H9 (cell line): ENCODE results near the gene AAMP. TPM values are rescaled to one million over a fixed set of nuclear protein-coding genes. Genes with fewer than 3 reads are reported as not detected.

Experiments used
- DNase-seq: peaks from one replicate; pipeline ENCODE4 v3.0.0-alpha.2; 2017
- H2AFZ ChIP-seq: one replicate; pipeline ENCODE4 v1.6.1; 2013; ENCODE audit warnings: mild to moderate bottlenecking, low read length, control low read depth, moderate library complexity
- H2AK5ac ChIP-seq: 2 replicates; pipeline ENCODE4 v1.6.1; 2013; ENCODE audit warnings: low read length, control low read depth, mixed read lengths; ENCODE audit not compliant: insufficient read length
- H2BK120ac ChIP-seq: one replicate; pipeline ENCODE4 v1.6.1; 2013; ENCODE audit warnings: low read depth, mild to moderate bottlenecking, low read length, control low read depth, inconsistent platforms; ENCODE audit not compliant: poor library complexity, severe bottlenecking
- H2BK12ac ChIP-seq: 2 replicates; pipeline ENCODE4 v1.6.1; 2013; ENCODE audit warnings: low read length, control low read depth, mixed read lengths, low read depth; ENCODE audit not compliant: insufficient read length
- H2BK15ac ChIP-seq: 2 replicates; pipeline ENCODE4 v1.6.1; 2013; ENCODE audit warnings: low read depth, low read length, control low read depth
- H2BK20ac ChIP-seq: one replicate; pipeline ENCODE4 v1.6.1; 2013; ENCODE audit warnings: low read depth, mild to moderate bottlenecking, low read length, control low read depth, inconsistent platforms; ENCODE audit not compliant: poor library complexity, severe bottlenecking
- H2BK5ac ChIP-seq: 2 replicates; pipeline ENCODE4 v1.6.1; 2013; ENCODE audit warnings: low read length, control low read depth, mixed read lengths; ENCODE audit not compliant: insufficient read length
- H3K14ac ChIP-seq: 2 replicates; pipeline ENCODE4 v1.6.1; 2013; ENCODE audit warnings: low read length, control low read depth; ENCODE audit not compliant: insufficient read depth
- H3K18ac ChIP-seq: 2 replicates; pipeline ENCODE4 v1.6.1; 2013; ENCODE audit warnings: low read depth, mild to moderate bottlenecking, mixed read lengths, low read length, control low read depth; ENCODE audit not compliant: insufficient read length
- H3K23ac ChIP-seq: 2 replicates; pipeline ENCODE4 v1.6.1; 2013; ENCODE audit warnings: low read length, control low read depth, mixed read lengths, low read depth; ENCODE audit not compliant: insufficient read length
- H3K23me2 ChIP-seq: 2 replicates; pipeline ENCODE4 v1.6.1; 2013; ENCODE audit warnings: low read depth, mild to moderate bottlenecking, mixed read lengths, low read length, control low read depth; ENCODE audit not compliant: insufficient read length, poor library complexity, severe bottlenecking
- H3K27ac ChIP-seq: 2 replicates; pipeline ENCODE4 v1.5.1; 2013; ENCODE audit warnings: low read length, control low read depth, mixed read lengths, low read depth; ENCODE audit not compliant: insufficient read length
- H3K27me3 ChIP-seq: 2 replicates; pipeline ENCODE4 v1.6.1; 2013; ENCODE audit warnings: low read length, control low read depth, inconsistent platforms; ENCODE audit not compliant: insufficient read depth
- H3K4ac ChIP-seq: 2 replicates; pipeline ENCODE4 v1.6.1; 2013; ENCODE audit warnings: low read depth, mild to moderate bottlenecking, control low read depth, inconsistent platforms, low read length, moderate library complexity
- H3K4me1 ChIP-seq: 2 replicates; pipeline ENCODE4 v1.6.1; 2013; ENCODE audit warnings: low read length, control low read depth, inconsistent platforms; ENCODE audit not compliant: insufficient read depth
- H3K4me2 ChIP-seq: 2 replicates; pipeline ENCODE4 v1.6.1; 2013; ENCODE audit warnings: low read length, control low read depth, mixed read lengths; ENCODE audit not compliant: insufficient read length, insufficient read depth
- H3K56ac ChIP-seq: 2 replicates; pipeline ENCODE4 v1.6.1; 2013; ENCODE audit warnings: low read depth, mild to moderate bottlenecking, mixed read lengths, low read length, control low read depth; ENCODE audit not compliant: insufficient read length
- H3K79me1 ChIP-seq: 2 replicates; pipeline ENCODE4 v1.6.1; 2013; ENCODE audit warnings: low read depth, mild to moderate bottlenecking, moderate library complexity, low read length, control low read depth, inconsistent platforms; ENCODE audit not compliant: insufficient read depth, poor library complexity, severe bottlenecking
- H3K79me2 ChIP-seq: 2 replicates; pipeline ENCODE4 v1.6.1; 2013; ENCODE audit warnings: low read length, control low read depth, inconsistent platforms; ENCODE audit not compliant: insufficient read depth
- H3K9ac ChIP-seq: 2 replicates; pipeline ENCODE4 v1.6.1; 2013; ENCODE audit warnings: low read length, control low read depth, mixed read lengths; ENCODE audit not compliant: insufficient read length; ENCODE audit errors: extremely low read depth
- H3K9me3 ChIP-seq: one replicate; pipeline ENCODE4 v1.6.1; 2013; ENCODE audit warnings: low read depth, low read length, inconsistent platforms; ENCODE audit not compliant: control insufficient read depth
- H3T11ph ChIP-seq: one replicate; pipeline ENCODE4 v1.6.1; 2013; ENCODE audit warnings: mild to moderate bottlenecking, low read length, control low read depth, inconsistent platforms
- H4K20me1 ChIP-seq: one replicate; pipeline ENCODE4 v1.6.1; 2013; ENCODE audit not compliant: control insufficient read depth, insufficient read length, insufficient read depth
- H4K5ac ChIP-seq: 2 replicates; pipeline ENCODE4 v1.6.1; 2013; ENCODE audit warnings: low read depth, mild to moderate bottlenecking, mixed read lengths, low read length, control low read depth; ENCODE audit not compliant: insufficient read length
- H4K8ac ChIP-seq: replicated peaks from 2 replicates; pipeline ENCODE4 v1.6.1; 2013; ENCODE audit warnings: low read length, control low read depth, mixed read lengths, low read depth; ENCODE audit not compliant: insufficient read length
- H4K91ac ChIP-seq: 2 replicates; pipeline ENCODE4 v1.6.1; 2013; ENCODE audit warnings: low read depth, mild to moderate bottlenecking, moderate library complexity, mixed read lengths, low read length, control low read depth; ENCODE audit not compliant: insufficient read length
- H3K27ac Mint-ChIP-seq, 3 experiments: 2 replicates in 2 of 3; 3 replicates in 1 of 3; pipeline ENCODE4 v1.8.0; 2020 to 2021; ENCODE audit warnings: mixed read lengths in 3 of 3, mild to moderate bottlenecking in 1 of 3, moderate library complexity in 1 of 3
- H3K27me3 Mint-ChIP-seq: 2 replicates; pipeline ENCODE4 v1.8.0; 2021; ENCODE audit warnings: low read depth, mild to moderate bottlenecking, moderate library complexity, mixed read lengths
- H3K36me3 Mint-ChIP-seq, 3 experiments: 2 replicates in 2 of 3; 3 replicates in 1 of 3; pipeline ENCODE4 v1.8.0; 2020 to 2021; ENCODE audit warnings: low read depth in 3 of 3, mixed read lengths in 3 of 3; ENCODE audit not compliant: insufficient read depth in 1 of 3
- H3K4me1 Mint-ChIP-seq, 2 experiments: 2 replicates each; pipeline ENCODE4 v1.8.0; 2020; ENCODE audit warnings: mixed read lengths in 2 of 2
- H3K4me3 Mint-ChIP-seq, 2 experiments: 2 replicates in 1 of 2; 3 replicates in 1 of 2; pipeline ENCODE4 v1.8.0; 2020 to 2021; ENCODE audit warnings: mild to moderate bottlenecking in 2 of 2, mixed read lengths in 2 of 2, moderate library complexity in 1 of 2
- H3K9me3 Mint-ChIP-seq, 2 experiments: 2 replicates in 1 of 2; 3 replicates in 1 of 2; pipeline ENCODE4 v1.8.0; 2020; ENCODE audit warnings: mild to moderate bottlenecking in 2 of 2, mixed read lengths in 2 of 2, moderate library complexity in 1 of 2
- WGBS: extraction: QIAGEN DNeasy Blood & Tissue Kit; methylation state at CpG from one replicate; pipeline ENCODE4 v1.1.7; 2013; ENCODE audit warnings: missing lambda C conversion rate, low lambda C conversion rate, mixed read lengths; ENCODE audit not compliant: insufficient read length; ENCODE audit errors: extremely low coverage; 5-methylcytosine and 5-hydroxymethylcytosine counted together
- total RNA-seq: library from RNA; stranded (reverse); gene quantifications from 2 replicates; pipeline ENCODE4 v1.2.1, GENCODE V29; 2021
- TF ChIP-seq, protein P1 (sequence below): fragments of 200-600 bp; sonication (generic); conservative IDR thresholded peaks from 3 replicates; pipeline ENCODE4 v1.8.0; 2021; ENCODE audit warnings: antibody characterized with exemption, mild to moderate bottlenecking

The AAMP gene
- total RNA-seq, 1 experiment from 2014 or later, result 103 TPM

DNA sequence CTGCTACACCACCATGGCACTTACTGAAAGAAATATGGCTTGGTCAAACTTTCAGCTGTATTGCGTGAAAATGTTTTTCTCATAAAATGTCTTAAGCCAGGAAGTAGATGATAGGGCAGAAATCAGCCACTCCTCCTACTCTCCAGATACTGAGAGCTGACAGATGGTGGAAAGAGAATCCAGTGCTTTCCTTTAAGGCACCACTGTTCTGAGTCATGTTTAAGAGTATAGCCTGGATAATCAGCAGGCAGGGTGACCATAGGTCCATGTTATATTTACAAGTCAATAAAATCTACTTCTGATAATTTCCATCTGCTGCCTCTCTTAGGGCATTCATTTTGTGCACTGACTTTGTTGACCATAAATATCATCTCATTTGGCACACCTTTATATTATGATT, 31.1 kb downstream of the AAMP start:
- H3K4me1 Mint-ChIP-seq, result no peaks in the 10 kb centered on the region
- no peaks in the 10 kb centered on the region for H4K20me1 ChIP-seq
- H3K4ac ChIP-seq, result no peak overlapping the region
- no peaks in the 10 kb centered on the region for H3K79me1 ChIP-seq
- WGBS, result no CpG with 5 or more reads among the region's 1 CpG
- TF ChIP-seq, protein P1, sequence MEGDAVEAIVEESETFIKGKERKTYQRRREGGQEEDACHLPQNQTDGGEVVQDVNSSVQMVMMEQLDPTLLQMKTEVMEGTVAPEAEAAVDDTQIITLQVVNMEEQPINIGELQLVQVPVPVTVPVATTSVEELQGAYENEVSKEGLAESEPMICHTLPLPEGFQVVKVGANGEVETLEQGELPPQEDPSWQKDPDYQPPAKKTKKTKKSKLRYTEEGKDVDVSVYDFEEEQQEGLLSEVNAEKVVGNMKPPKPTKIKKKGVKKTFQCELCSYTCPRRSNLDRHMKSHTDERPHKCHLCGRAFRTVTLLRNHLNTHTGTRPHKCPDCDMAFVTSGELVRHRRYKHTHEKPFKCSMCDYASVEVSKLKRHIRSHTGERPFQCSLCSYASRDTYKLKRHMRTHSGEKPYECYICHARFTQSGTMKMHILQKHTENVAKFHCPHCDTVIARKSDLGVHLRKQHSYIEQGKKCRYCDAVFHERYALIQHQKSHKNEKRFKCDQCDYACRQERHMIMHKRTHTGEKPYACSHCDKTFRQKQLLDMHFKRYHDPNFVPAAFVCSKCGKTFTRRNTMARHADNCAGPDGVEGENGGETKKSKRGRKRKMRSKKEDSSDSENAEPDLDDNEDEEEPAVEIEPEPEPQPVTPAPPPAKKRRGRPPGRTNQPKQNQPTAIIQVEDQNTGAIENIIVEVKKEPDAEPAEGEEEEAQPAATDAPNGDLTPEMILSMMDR, result no peak
- no peak overlapping the region for H3K4me2 ChIP-seq
- H3K4me1 ChIP-seq, result no peaks in the 10 kb centered on the region
- no peak overlapping the region for H3K23ac ChIP-seq
- H2BK15ac ChIP-seq, result no peak overlapping the region
- H4K5ac ChIP-seq, result no peak overlapping the region
- DNase-seq, result no peak
- peaks cover 34 to 92% (median 69%) of the 10 kb centered on the region in 3 experiments; a peak in 6 of 7 replicates for H3K36me3 Mint-ChIP-seq
- no peak overlapping the region for H3K18ac ChIP-seq
- no peak overlapping the region for H2BK12ac ChIP-seq
- H2BK120ac ChIP-seq, result no peak overlapping the region
- no peaks in the 10 kb centered on the region for H3K9me3 ChIP-seq
- H4K91ac ChIP-seq, result no peak overlapping the region
- H3K27me3 ChIP-seq, result no peaks in the 10 kb centered on the region
- no peak overlapping the region for H3K27ac ChIP-seq
- H3K23me2 ChIP-seq, result no peaks in the 10 kb centered on the region
- H4K8ac ChIP-seq, result no peak overlapping the region
- H3T11ph ChIP-seq, result no peak overlapping the region
- H3K27me3 Mint-ChIP-seq, result no peaks in the 10 kb centered on the region
- H3K56ac ChIP-seq, result no peak overlapping the region
- H3K9me3 Mint-ChIP-seq, result no peaks in the 10 kb centered on the region
- no peak overlapping the region for H2AFZ ChIP-seq
- H3K79me2 ChIP-seq, result no peaks in the 10 kb centered on the region
- H3K4me3 Mint-ChIP-seq, result no peak overlapping the region
- no peak overlapping the region for H2BK20ac ChIP-seq
- H3K27ac Mint-ChIP-seq, result no peak overlapping the region
- H2AK5ac ChIP-seq, result no peak overlapping the region
- no peak overlapping the region for H3K14ac ChIP-seq
- H3K9ac ChIP-seq, result no peak overlapping the region
- H2BK5ac ChIP-seq, result no peak overlapping the region
